Diencephalon (tissue), 1 donor: ENCODE measurements around the gene GAS5. TPM values are rescaled to one million over a fixed set of nuclear protein-coding genes. Genes with fewer than 3 reads are reported as not detected.

ENCODE experiments used
- total RNA-seq: library from RNA; depleted of rRNA; stranded (reverse); fragments of >200 nt; gene quantifications from one replicate; pipeline ENCODE4 v1.2.3, GENCODE V29; 2014

Gene GAS5
- 398 TPM for total RNA-seq

GRCh38 chr1:173867753-173868265 is at the start of gene GAS5:
TSS of gene GAS5 (minus strand) at chr1:173867989.

GRCh38 chr1:173917149-173917548 is 49.4 kb upstream of the GAS5 start, which contains the start of gene SERPINC1:
TSS of gene SERPINC1 (minus strand) at chr1:173917327. CDS start at chr1:173917259, 68 bp downstream.

GRCh38 chr1:173868266-173869020 is 654 bp upstream of the GAS5 start, which contains the start of gene ZBTB37:
TSS of gene ZBTB37 (plus strand) at chr1:173868380. CDS start at chr1:173870226, 1,846 bp downstream.

GRCh38 chr1:173824315-173825081 is 43.3 kb downstream of the GAS5 start, which contains the start of the genes CENPL and DARS2:
TSS of gene CENPL (minus strand) at chr1:173824883. CDS start at chr1:173811299, 13,584 bp downstream.
TSS of gene DARS2 (plus strand) at chr1:173824673. CDS start at chr1:173825230, 557 bp downstream.

Other genes with a start within 250 kb of the GAS5 start
- gene TEX50, start 232.7 kb downstream of the GAS5 start, total RNA-seq: not detected
- 20.3 TPM for gene ANKRD45, start 198.1 kb downstream of the GAS5 start, total RNA-seq
- 30.9 TPM for gene KLHL20, start 153.0 kb downstream of the GAS5 start, total RNA-seq
- gene DARS2, start 43.3 kb downstream of the GAS5 start, total RNA-seq: 19.8 TPM
- 16.8 TPM for gene CENPL, start 43.1 kb downstream of the GAS5 start, total RNA-seq
- 39.2 TPM for gene ZBTB37, start 391 bp upstream of the GAS5 start, total RNA-seq
- gene SERPINC1, start 49.3 kb upstream of the GAS5 start, total RNA-seq: not detected
- gene RC3H1, start 154.4 kb upstream of the GAS5 start, total RNA-seq: 33.4 TPM